ENCODE results near the gene ENPP1.
"Not testable (repeated sequence)": the region's sequence is repeated elsewhere in the genome, so short reads cannot be mapped to it uniquely, and the experiment has no call there.

ENPP1 gene

GRCh38 chr6:131867744-131868143, 59.9 kb downstream of the ENPP1 start:
- DNase-seq (ENCODE audit: low read depth in 2 of 3, low spot score in 1 of 3), result no peak

- DNase-seq (ENCODE audit: low read depth in 2 of 3, low spot score in 1 of 3), result no peak
Observed at GRCh38 chr6:131868836-131869235, 61.0 kb downstream of the ENPP1 start.

DNA sequence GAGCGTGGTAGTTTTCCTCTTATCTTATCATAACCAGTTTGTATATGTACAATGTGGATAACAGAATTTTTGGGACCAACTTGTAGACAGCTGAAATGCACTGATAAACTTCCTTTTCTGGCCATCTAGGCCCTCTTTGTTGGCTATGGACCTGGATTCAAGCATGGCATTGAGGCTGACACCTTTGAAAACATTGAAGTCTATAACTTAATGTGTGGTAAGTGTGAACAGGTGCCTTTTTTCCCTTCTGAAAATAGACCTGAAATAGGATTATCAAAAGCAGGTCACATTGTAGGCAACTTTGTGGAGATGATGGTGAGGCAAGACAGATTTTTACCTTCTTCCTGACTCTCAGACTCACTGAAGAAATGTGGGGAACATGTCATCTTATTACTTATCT, 67.8 kb downstream of the ENPP1 start:
- no peak for DNase-seq (ENCODE audit: low read depth in 2 of 3, low spot score in 1 of 3)

- DNase-seq (ENCODE audit: low read depth in 2 of 3, low spot score in 1 of 3), result no peak
Observed at GRCh38 chr6:131876545-131876944, 68.7 kb downstream of the ENPP1 start.

DNA sequence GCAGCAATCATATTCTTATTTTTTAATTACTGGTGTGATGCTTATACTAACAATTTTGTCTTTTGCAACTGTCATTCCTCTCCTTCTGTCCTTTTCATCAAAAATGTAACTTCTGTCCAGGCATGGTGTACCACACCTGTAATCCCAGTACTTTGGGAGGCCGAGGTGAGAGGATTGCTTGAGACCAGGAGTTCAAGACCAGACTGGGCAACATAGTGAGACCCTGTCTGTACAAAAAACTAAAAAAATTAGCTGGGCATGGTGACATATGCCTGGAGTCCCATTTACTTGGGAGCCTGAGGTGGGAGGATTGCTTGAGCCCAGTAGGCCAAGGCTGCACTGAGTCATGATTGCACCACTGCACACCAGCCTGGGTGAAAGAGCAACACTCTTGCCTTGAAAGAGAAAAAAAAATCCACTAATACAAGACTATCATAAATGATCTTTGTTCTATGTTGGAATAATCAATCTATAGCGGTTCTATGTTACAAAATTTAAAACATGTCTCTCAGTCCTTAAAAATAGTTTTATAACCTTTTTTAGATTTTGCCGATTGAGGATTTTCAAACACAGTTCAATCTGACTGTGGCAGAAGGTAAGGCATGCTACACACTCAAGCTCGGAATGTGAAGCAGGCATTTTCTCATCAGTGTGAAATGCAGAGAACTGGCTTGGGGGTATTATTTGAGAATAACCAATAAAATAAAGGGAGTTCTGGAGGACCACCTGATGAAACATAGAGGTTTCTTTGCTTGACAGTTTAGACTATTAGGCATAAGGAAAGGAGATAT, 70.4 kb downstream of the ENPP1 start:
- DNase-seq (ENCODE audit: low read depth in 2 of 3, low spot score in 1 of 3), result no peak

- DNase-seq (ENCODE audit: low read depth in 2 of 3, low spot score in 1 of 3), result no peak
Observed at GRCh38 chr6:131883016-131883415, 75.2 kb downstream of the ENPP1 start.

DNA sequence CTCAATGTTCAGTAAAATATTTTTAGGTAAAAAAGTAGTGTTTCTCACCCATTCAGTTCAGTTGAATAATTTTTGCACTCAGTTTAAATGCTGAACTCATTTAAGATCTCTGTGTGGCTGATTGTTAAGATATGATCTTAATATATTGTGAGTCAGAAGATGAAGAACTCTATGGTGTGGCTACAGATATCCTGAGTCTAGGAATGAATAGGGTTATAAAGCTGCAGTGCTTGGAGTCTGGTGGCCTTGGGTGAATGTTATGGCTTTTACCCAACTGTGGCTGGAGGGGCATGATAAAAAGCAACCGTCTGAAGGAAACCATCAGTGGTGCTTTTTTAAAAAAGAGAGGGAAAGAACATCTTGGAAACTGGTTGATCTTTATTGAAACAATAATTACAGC, 77.4 kb downstream of the ENPP1 start:
- no peak for DNase-seq (ENCODE audit: low read depth in 2 of 3, low spot score in 1 of 3)

- no peak for DNase-seq (ENCODE audit: low read depth in 2 of 3, low spot score in 1 of 3)
Observed at GRCh38 chr6:131886517-131886916, 78.7 kb downstream of the ENPP1 start.

DNA sequence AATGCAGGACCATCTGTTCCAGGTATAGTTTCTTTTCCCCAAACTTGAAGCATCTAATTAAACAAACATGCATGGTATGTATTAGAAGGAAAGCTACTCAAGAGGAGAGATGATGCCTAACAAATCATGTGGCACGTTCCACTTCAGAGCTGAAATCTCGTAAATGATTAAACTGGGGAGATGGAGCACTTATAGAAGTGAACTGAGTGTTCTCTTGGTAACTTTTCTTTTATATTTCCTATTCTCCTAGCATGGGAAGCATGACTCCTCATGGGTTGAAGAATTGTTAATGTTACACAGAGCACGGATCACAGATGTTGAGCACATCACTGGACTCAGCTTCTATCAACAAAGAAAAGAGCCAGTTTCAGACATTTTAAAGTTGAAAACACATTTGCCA, 82.3 kb downstream of the ENPP1 start:
- DNase-seq (ENCODE audit: low read depth in 2 of 3, low spot score in 1 of 3), result no peak

DNA sequence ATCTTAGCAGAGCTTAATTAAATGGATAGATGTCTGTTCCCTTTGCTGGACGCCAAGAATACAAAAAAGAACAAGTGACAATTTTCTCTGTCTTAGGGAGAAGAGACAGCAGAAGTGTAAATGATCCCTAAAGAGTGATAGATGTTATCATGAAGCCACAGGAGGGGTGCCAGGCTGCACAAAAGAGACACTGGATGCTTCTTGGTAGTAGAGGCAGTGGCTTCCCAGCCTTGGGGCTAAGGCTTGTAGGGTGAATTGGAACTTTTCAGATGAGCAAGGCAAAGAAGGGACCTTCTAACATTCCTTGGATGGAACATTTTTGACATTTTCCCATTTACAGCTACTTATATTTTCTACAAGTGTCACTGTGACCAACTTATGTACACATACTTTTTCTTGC, 85.4 kb downstream of the ENPP1 start:
- DNase-seq (ENCODE audit: low read depth in 2 of 3, low spot score in 1 of 3), result no peak

- DNase-seq (ENCODE audit: low read depth in 2 of 3, low spot score in 1 of 3), result no peak
Observed at GRCh38 chr6:131894493-131895424, 86.9 kb downstream of the ENPP1 start.

GRCh38 chr6:131897050-131897435, 89.2 kb downstream of the ENPP1 start:
- no peak for DNase-seq (ENCODE audit: low read depth in 2 of 3, low spot score in 1 of 3)

GRCh38 chr6:131897621-131898020, 89.8 kb downstream of the ENPP1 start:
- DNase-seq (ENCODE audit: low read depth in 2 of 3, low spot score in 1 of 3), result no peak

- no peak for DNase-seq (ENCODE audit: low read depth in 2 of 3, low spot score in 1 of 3)
Observed at GRCh38 chr6:131898718-131899117, 90.9 kb downstream of the ENPP1 start.

- no peak for DNase-seq (ENCODE audit: low read depth in 2 of 3, low spot score in 1 of 3)
Observed at GRCh38 chr6:131900231-131900630, 92.4 kb downstream of the ENPP1 start.

- DNase-seq (ENCODE audit: low read depth in 2 of 3, low spot score in 1 of 3), result not testable (repeated sequence)
Observed at GRCh38 chr6:131901326-131901873, 93.6 kb downstream of the ENPP1 start.

GRCh38 chr6:131903734-131904133, 95.9 kb downstream of the ENPP1 start:
- not testable (repeated sequence) for DNase-seq (ENCODE audit: low read depth in 2 of 3, low spot score in 1 of 3)

GRCh38 chr6:131908787-131909186, 101.0 kb downstream of the ENPP1 start:
- DNase-seq (ENCODE audit: low read depth in 2 of 3, low spot score in 1 of 3), result not testable (repeated sequence)

GRCh38 chr6:131909408-131910218, 101.8 kb downstream of the ENPP1 start:
- peak; percentile 40 to 86 (median 69) for DNase-seq (ENCODE audit: low read depth in 2 of 3, low spot score in 1 of 3)

DNA sequence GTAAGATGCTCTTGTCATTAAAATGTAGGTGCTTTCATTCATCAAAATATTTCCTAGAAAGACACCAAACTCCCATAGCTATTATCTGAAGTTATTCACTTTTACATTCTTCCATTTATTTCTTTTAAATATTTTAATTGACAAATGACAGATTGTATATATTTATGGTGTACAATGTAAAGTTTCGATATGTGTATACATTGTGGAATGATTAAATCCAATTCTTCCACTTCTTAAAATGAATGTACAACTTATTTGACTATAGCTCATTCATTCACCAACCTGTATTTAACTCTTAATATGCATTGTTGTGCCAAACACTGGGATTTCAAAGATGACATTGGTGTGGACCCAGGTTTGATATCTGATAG, 102.4 kb downstream of the ENPP1 start:
- DNase-seq (ENCODE audit: low read depth in 2 of 3, low spot score in 1 of 3), result no peak

DNA sequence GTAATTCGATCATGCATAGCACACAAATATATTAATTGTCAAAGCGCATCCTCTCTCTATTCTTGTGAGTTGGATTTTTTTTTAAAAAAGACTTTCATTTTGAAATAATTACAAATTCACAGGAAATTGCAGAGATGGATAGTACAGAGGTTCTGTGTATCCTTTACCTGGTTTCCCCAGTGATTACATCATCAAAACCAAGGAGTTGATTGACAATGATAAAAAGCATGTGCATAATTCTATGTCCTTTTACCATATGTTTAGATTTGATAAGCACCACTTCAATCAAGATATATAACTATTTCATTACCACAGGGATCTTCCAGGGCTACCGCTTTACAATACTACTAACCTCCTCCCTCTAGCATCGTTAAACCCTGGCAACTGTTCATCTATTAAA, 103.1 kb downstream of the ENPP1 start:
- no peak for DNase-seq (ENCODE audit: low read depth in 2 of 3, low spot score in 1 of 3)

All from stimulated activated CD4-positive, alpha-beta T cell treated with anti-CD3 and anti-CD28 coated beads, Interleukin-12 subunit alpha, Interleukin-12 subunit beta, amount 100 ng/mL, for 48 hours (primary cell).